DLD1 (cell line): ENCODE data around the gene PLD1.
"Not testable (repeated sequence)": the region's sequence is repeated elsewhere in the genome, so short reads cannot be mapped to it uniquely, and the experiment has no call there.

Experiments
- in situ Hi-C: cut with HindIII; loops from 2 replicates; pipeline ENCODE4 v1.10.0; 2017; ENCODE audit warnings: low sequenced_read_pairs

The PLD1 gene

GRCh38 chr3:171821044-171821443 lies 10.8 kb upstream of the PLD1 start:
- in situ Hi-C loops = loop anchor here (5.0 kb wide), 1 partner anchor 36 kb away; no protein-coding TSS in a partner anchor

- in situ Hi-C loops = no loop called here
Measured at GRCh38 chr3:171817074-171817800, 7.0 kb upstream of the PLD1 start.

GRCh38 chr3:171815973-171816595 lies 5.8 kb upstream of the PLD1 start:
- in situ Hi-C loops = no loop called here

- in situ Hi-C loops = not testable (repeated sequence)
Measured at GRCh38 chr3:171814662-171815061, 4.4 kb upstream of the PLD1 start.

DNA sequence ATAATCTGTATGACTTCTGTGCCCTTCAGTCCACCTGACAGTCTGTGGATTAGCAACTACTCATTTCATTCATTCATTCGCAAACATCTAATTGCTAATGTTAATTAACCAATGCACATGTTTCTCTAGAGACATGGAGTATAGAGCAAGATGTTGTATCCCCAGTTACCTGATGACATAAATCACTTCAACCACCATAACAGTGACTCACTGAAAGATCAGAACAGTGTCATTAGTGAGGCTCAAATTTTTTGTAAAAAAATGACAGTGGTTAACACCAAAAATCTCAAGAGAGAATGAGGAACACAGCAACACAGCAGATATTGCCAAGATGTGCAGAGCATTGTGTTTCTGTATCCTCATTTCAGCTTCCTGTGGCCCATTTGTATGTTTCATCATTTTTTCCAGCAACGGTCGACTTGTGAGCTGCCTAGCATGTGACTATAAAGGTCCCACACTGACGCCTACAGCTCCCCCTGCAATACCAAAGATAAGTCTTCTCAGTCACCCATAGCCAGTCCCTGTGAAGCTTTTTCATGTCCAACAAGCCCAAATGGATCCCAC lies 3.7 kb upstream of the PLD1 start:
- in situ Hi-C loops = no loop called here

DNA sequence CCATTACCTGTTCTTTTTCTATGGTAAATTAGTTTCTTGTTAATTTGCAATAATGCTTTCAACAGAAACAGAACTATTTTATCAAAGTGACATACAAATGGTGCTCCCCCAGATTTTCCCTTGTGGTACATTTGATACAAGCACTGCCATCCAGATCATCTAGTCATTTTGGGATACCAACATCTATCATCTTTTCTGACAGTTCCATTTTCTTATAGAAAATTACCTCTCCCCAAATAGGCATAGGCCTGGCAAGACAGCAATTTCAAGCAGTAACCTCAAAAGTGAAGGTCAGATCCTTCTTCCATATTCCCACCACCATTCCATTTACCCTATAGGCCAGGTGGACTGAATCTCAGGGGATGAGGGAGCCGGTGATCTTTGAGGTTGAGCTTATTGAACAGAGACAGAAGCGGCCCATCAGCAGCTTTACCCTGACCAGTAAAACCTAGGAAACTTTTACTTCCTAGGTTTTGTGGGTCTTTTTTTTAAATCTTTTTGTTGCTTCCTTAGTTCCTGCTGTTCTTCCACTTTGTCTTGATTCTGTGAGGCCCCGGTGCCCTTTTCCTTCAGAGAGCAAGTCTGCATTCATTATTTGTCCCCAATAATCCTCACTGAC lies 3.1 kb upstream of the PLD1 start:
- in situ Hi-C loops = no loop called here

GRCh38 chr3:171812811-171813210 lies 2.5 kb upstream of the PLD1 start:
- in situ Hi-C loops = no loop called here

- in situ Hi-C loops = no loop called here
Measured at GRCh38 chr3:171811913-171812335, 1.6 kb upstream of the PLD1 start.

DNA sequence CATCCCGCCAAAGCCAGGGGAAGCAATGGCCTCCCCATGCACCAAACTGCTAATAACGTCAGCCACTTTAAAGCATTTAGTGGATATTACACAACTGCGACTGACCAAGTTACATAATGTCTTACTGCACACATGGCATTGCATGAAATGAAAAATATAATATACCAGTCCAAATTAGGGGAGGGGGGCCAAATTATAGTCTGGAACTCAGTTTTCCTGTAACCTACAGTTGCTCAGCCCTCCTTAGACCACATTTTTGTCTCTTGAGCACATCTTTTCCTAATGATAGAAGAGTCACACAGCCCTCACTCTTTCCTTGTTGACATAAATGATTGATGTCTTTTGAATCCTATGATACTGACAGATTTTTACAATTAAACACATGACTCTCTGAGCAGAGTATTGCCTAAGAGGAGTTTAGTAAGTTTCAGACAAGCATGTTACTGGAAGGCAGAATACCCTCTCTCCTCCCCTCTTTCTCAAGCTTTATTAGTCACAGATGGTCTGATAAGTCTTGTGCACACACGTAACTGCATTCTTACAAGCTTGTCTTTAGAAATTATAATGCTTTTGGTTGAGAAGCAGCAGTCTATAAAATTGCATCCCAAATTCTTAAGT lies 1.1 kb upstream of the PLD1 start:
- in situ Hi-C loops = no loop called here

DNA sequence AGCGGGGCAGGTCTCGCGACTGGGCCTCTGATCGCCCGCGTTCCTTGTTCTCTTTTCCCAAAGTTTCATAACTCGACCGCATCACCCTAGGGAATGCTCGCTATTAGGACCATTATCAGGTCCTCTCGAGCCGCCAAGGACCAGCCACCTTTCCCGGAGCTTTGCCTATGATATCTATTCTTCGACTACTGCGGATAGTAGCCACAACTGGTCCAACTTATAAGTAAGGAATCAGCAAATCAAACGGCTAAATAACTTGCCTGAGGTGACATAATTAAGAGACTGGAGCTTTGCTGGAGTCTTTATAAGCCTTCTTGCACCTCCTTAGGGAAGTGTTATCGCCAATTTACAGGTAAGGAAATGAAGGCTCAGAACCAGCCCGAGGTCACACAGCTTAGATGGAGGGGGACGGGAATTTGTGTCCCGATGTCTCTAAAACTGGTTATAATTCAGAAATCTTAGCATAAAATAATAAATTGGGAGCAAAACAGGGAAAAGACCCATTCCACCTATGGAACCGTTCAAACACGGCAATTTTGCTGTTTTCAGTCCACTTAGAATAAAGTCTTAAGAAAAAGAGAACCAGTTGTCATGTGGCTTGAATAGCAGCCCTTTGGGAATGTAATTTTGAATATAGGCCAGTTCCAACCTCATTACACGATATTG lies 479 bp upstream of the PLD1 start:
- in situ Hi-C loops = no loop called here

GRCh38 chr3:171809611-171809860 lies 747 bp downstream of the PLD1 start:
- in situ Hi-C loops = no loop called here

GRCh38 chr3:171807806-171808205 lies 2.5 kb downstream of the PLD1 start:
- in situ Hi-C loops = no loop called here

- in situ Hi-C loops = no loop called here
Measured at GRCh38 chr3:171807129-171807675, 3.1 kb downstream of the PLD1 start.

- in situ Hi-C loops = no loop called here
Measured at GRCh38 chr3:171806200-171807128, 3.8 kb downstream of the PLD1 start.

GRCh38 chr3:171805687-171806086 lies 4.6 kb downstream of the PLD1 start:
- in situ Hi-C loops = no loop called here

DNA sequence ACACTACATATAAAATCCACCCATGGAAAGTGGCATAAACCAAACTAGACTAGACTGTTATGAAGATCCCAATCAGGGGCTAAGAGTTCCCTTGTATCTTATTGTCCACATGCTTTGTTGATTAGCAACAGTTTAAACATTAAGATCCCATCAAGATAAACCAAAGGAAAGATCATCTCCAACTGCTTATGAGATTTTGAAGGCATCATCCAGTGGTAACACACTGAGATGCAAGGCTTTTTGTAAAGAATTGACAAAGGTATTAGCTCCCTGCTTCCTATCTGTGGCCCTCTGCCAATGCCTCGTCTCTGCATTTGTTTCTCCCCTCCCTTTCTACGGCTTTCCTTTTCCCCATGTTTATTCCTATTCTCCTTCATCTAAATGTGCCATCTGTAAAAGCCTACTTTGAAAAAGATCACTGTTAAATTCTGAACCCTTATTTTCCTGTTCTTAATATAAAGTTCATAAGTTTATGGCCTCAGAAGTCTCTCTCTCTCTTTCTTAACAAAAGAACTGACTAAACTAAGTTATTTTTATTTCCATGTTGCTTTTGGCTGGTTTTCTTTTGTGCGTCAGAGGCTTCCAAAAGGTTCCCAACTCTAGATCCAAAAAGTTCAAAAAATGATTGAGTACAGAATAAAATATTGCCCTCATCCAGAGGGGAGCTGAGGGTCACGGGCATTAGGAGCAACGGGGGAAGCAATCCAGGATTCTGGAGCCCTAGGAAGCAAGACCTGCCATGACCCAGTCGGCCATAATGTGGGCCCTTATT lies 5.5 kb downstream of the PLD1 start:
- in situ Hi-C loops = no loop called here

DNA sequence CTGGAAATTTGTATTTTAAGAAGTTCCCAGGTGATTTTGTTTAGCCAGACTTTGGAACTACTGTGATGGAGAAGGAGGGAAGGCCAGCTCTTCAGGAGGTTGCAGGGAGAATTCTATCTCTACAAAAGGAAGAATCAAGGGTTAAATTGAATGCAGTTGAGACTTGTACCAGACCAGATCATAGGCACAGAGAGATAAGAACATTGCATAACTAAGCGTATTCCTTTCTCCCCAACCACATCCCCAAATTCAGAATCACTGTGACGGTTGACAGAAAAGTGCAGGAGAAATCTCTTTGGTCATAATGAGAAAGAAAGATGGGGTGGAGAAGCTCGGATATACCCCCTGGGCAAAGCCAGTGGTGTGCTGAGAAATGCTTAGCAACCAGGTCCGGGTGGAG lies 7.2 kb downstream of the PLD1 start:
- in situ Hi-C loops = no loop called here

GRCh38 chr3:171802590-171802956 lies 7.7 kb downstream of the PLD1 start:
- in situ Hi-C loops = no loop called here
